Stimulated activated CD8-positive, alpha-beta memory T cell treated with anti-CD3 and anti-CD28 coated beads, Interleukin-2, amount 100 ng/mL, for 1 hour (primary cell): ENCODE measurements around the gene CMTM8.
A peak's percentile ranks its signal among the peaks of the same experiment; 100 is the strongest.
"Not testable (repeated sequence)": the region's sequence is repeated elsewhere in the genome, so short reads cannot be mapped to it uniquely, and the experiment has no call there.

ENCODE experiments used
- DNase-seq, 2 donors: peaks; one replicate each; pipeline ENCODE4 v3.0.0-alpha.2; 2020; ENCODE audit warnings: low read depth in 2 of 2

Gene CMTM8

DNA sequence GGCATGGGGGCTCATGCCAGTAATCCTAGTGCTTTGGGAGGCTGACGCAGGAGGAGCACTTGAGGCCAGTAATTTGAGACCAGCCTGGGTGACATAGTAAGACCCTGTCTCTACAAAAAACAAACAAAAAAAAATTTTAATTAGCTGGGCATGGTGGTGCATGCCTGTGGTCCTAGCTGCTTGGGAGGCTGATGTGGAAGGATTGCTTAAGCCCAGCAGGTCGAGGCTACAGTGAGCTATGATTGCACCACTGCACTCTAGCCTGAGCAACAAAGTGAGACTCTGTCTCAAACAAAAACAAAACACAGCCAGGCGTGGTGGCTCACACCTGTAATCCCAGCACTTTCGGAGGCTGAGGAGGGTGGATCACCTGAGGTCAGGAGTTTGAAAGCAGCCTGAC, 9.7 kb upstream of the CMTM8 start:
- DNase-seq: not testable (repeated sequence)

DNA sequence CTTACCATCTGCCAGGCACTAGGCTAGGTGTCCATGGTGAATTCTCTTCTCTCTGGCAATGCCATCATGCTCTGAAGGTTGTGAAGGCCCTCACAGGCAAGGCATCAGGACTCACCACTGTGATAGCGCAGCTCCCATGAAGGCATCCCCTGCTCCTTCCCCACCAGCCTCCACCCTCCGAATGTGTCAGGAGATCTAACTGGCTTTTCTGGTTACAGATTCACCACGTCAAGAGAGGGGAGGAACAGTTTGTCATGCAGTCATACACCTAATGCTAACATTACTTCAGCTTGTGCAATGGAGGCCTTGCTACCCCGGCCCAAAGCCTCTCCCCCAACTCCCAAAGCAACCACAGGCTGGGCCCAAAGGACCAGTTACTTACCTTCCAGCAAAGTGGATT, 8.9 kb upstream of the CMTM8 start:
- no peak for DNase-seq

DNA sequence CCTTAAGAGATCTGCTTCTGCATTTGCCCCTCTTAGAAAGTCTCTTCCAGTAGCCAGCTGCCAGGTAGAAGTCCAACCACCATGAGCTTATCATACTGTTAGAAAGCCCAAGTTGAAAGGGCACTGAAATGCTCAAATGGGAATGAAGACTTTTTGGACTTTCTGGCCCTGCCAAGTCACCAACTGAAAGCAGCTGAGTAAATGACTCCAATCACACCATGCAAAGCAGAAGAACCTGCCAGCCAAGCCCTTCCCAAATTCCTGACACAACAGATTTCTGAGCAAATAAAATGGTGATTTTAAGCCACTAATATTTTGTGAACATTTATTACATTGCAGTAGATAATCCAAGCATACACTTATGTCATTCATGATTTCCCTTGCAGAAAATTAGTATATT, 2.1 kb upstream of the CMTM8 start:
- DNase-seq: no peak

DNA sequence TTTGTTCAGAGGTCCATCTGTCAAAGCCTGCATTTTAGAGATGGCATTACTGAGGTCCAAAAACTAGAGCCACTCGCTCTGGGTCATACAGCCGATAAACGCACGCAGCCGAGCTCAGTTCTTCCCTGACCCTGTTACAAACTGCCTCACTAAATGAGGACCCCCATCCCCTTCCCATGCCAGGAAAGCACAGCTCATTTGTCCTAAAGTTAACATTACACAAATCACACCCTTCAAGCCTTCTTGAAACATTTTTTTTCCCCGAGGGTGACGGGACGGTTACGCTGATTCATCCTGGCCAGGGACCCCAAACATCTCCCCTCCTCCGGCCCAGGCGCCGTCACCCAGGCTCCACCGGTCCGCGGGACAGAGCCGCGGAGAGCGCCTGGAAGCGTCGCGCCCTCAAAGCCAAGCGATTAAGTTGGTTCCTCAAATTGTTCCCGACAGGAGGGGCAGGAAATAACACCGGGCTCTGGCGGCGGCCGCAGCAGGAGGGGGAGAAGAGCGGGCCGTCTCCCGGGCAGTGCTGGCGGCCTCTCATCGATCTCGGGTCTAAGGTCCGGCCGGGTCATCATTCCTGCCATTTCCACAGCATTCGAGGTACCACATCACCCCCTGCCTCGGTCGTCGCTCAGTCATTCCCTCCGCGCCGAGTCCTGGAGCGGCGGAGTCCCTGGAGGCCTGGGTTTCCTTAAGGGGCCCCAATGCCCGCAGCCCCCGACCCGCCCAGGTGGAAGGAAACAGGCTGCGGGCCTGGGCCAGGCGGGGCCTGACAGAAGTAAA, 619 bp upstream of the CMTM8 start:
- no peak for DNase-seq

DNA sequence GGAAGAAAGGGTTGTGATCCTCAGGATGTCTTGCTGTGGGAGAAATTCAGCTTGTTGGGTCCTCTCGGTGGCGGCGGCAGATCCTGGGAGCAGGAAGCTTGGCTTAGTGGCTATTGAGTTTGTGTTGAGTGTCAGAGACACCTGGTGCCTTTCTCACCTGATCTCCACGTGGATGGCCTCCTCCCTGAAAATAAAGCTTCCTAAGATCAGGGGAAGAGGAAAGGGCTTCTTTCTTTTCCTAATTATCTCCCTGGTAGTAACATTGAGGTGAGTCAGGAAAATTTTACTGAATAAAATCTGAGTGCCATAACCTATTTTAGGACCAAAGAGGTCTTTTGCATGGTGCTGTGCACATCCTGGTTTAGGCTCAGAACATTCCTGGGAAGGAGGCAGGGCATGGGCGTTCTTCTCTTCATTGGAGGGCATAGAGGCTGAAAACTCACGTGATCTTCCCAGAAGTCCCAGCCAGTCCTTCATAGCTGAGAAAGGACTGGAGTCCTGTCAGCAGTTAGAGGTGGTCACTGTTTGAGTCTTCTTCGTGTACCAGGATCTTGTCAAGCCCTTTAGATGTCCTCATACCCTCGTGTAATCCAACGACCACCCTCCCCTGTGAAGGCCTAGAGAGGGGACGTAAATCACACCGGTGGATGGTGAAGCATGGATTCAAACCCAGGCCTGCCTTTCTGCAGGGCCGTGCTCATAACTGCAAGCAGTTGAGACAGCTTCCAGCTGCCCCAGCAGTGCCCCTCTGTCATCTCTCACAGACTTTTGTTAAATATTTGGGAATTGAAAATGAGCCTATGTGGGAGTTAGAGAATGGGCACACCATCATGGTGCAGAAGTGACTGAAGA, 1.1 kb downstream of the CMTM8 start:
- no peak for DNase-seq

DNA sequence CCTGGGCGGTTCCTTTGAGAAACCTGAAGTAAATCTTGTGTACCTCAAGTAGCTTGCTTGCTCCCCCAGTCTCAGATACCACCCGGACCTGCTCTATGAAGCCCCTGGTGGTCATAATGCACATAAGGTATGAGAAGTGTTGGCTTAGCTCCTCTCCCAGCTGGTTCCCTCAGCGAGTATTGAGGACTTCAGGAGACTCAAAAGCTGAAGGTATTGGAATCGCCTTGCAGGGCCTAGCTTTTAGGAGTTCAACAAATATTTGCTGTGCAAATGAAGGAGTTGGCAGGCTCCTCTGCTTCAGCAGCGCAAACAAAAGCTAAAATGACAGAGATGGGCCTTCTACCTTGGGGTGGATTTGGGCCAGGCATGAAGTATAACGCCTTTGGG, 1.7 kb downstream of the CMTM8 start:
- peak in 1 of 2 donors; percentile 9 for DNase-seq

DNA sequence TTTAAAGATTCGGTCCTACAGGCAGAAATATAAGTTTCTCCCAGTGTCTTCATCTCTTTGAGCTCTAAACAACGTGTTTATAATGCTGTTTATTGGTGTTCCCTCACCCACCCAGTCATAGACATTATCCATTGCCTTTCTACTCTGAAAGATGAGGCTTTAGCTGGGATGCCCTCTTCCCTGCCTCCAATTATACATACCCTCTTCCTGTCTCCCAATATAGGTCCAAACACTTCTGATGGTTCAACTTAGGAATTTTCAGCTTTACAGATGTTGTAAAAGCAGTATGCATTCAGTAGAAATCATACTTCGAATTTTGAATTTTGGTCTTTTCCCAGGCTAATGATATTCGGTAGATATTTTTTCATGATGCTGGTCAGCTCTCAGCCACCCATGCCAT, 2.6 kb downstream of the CMTM8 start:
- DNase-seq: no peak

DNA sequence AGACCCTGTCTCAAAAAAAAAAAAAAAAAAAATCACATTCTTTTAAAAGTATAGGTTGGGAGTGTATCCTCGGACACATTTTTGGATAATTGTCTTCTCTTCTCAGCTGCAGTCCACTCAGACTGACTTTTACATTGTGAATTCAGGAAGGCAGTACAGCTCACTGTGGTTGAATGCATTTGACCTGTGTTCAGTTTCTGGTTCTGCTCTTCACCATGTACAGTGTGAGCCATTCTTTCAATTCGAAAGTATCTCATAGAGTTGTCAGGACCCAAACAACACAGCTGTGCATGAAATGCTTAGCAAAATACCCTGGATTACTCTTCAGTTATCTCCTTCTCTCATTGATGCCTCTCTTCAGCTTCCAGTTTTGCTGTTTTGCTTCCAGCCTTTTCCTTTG, 5.0 kb downstream of the CMTM8 start:
- DNase-seq: no peak

DNA sequence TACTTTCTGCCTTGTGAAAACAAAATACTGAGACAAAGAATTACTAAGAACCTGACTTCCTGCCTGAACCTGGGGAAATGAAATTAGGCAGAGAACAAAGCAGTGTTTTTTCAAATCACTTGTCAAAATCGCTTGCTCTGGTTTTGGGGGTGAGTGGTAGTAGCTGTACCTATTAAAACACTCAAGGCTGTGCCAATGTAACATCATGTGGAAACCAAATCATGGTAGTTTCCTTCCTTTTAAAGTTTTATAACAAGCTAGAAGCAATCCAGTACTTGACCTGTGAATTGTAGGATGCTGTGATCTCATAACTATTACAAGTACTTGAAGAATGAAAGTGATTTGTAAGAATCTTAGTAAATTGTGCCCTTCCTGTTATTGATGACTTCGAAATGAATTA, 6.7 kb downstream of the CMTM8 start:
- no peak for DNase-seq

DNA sequence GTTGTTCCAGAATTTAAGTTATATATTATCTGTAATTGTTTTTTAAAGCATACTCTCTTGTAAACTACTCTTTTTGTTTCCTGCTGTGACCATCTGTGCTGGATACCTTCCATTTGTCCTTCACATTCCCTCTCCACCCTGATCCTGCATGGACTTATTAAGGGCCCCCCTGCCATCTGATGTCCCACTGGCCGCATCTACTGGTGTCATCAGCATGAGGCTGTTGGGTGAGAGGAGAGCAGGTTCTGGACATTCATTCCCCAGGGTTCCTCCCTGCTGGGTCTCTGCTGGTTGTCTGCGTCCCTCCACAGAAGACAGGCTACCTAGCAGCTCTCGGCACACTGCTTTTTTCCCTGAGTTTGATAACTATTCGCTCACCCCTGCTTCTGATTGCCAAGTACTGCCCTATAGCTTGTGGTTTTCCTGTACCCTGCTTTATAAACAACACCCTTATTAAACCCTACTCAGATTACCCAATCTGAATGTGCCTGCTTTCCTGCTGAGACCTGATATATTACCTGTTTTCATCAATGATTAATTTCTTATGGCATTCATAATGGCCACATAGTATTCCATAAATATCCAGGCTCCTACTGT, 7.7 kb downstream of the CMTM8 start:
- no peak for DNase-seq

DNA sequence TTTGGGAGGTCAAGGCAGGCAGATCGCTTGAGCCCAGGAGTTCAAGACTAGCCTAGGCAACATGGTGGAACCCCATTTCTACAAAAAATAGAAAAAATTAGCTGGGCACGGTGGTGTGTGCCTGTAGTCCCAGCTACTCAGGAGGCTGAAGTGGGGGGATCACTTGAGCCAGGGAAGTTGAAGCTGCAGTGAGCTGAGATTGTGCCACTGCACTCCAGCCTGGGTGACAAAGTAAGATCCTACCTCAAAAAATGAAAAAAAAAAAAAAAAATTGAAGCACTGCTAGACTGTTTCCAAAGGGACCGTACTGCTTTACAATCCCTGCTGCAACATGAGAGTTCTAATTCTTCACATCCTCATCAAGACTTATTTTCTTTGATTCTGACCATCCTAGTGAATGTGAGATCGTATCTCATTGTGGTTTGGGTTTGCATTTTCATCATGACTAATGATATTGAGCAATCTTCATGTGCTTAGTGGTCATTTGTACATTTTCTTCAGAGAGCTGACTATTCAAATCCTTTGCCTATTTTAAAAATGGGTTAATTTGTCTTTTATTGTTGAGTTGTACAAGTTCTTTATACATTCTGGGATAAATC, 10.8 kb downstream of the CMTM8 start:
- DNase-seq: no peak

DNA sequence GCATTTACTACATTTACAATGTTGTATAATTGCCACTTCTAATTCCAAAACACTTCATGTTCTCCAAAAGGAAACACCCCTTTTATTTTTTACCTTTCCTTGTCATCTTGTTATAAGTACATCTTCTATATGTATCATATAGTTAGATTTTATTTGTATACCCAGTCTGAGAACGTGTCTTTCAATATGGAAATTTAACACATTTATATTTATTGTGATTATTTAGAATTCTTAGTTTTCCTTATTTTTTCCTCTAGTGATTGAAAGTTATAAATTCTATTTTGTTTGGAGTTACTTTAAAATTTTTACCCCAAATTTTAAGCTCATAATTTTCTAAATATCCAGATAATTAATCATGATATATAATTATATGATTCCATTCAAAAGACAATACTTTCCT, 15.8 kb downstream of the CMTM8 start:
- no peak for DNase-seq

DNA sequence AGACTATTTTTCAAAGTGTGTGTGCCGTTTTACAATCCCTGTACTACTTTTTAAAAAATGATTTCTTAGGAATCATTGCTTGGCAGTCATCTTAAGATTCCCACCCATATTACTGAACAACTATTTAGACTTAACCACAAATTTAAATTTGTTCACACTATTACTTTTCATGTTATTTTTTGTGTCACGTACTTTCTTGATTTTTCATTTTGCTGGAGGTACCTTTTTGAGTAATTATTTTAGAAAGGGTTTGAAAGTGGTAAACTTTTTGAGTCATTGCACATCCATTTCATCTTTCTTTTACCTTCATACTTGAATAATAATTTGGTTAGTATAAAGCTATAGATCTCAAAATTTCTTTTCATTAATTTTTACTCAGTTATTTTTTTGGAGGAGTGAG, 16.9 kb downstream of the CMTM8 start:
- no peak for DNase-seq

DNA sequence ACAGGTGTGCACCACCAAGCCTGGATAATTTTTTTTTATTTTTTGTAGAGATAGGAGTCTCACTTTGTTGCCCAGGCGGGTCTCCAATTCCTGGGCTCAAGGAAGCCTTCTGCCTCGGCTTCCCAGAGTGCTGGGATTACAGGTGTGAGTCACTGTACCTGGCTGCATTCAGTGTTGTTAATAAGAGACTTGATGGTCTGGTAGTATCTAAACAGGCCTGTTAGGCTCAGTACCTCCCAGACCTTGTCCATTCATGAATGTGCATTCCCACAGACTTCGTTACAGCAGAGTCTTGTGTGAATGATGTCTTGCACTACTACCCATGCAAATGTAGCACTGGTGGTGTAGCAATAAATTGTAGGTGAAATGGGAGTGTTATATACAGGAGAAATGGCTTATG, 17.7 kb downstream of the CMTM8 start:
- DNase-seq: no peak

DNA sequence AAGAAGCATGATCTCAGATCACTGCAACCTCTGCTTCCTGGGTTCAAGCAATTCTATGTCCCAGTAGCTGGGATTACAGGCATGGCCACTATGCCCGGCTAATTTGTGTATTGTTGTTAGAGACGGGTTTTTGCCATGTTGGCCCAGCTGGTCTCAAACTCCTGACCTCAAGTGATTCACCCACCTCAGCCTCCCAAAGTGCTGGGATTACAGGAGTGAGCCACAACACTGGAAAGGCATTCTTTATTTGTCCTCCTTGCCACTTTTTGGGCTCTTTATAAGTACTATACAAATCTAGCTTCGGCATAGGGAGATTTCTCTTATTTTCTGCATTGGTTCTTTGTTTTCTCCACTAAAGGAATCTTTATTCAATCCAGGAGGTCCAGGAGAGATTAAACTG, 18.6 kb downstream of the CMTM8 start:
- DNase-seq: no peak

DNA sequence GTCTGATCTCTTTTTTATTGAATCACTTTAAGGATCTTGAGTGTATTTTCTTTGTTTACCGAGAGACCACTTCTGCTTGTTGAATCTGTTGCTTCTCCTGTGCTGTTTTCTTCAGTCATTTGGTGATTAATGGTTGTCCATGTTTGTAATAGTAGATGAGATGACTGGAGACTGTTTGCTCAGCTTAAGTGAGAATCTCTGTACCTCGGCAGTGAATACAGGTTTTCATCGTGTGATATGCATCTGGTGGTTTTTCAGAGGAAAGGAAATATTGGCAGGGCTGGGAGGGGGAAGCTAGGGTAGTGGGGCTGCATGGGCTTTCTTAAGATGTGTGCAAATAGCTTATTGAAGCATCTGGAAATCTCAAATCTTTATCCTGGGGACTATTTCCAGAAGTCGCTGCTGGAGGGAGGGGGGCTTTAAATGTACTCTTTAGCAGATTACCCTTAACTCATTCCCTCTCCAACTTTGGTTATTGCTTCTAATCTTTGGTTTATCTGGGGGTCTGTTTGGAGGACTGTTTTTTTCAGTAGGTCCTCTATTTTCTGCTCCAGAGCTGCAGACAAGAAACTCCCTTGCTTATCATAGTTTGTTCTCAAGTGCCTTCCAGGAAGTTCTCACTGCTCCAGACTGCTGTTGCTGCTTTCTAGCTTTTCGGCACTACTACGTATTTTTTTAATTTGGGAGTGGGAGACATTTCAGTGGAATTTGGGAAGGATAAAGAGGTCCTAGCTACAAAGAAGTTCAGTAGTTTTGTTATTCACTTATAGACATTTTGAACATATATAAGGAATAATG, 19.4 kb downstream of the CMTM8 start:
- DNase-seq: no peak

DNA sequence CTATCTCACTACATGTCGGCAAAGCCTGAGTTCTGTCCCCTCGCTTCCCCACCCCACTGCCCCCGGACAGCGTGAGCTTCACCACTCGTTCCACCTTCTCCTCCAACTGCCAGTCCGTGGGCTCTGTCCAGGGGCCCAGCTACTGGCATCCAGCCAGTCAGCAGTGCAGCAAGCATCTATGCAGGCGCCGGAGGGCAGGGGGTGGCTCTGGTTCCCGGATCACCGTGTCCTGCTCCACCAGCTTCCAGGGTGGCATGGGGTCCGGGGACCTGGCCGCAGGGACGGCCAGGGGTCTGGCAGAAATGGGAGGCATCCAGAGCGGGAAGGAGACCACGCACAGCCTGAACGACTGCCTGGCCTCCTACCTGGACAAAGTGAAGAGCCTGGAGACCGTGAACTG, 20.4 kb downstream of the CMTM8 start:
- no peak for DNase-seq

DNA sequence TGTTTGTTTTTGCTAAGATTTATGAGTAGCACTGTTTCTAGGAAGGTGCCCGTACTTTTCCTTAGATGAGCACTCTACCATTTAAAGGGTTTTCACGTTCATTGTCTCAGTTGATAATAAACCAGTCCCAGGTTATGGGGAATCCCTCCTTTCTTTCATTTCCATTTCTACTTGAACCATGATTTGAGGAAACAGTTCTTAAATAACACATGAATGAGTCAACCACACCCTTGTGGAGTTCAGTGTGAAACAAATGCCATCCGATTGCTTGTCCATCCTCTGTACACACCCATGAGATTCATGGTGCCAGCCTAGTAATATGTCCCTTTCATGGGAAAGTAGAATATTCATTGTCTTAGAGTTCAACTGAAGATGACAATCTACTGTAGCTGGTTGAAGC, 23.1 kb downstream of the CMTM8 start:
- no peak for DNase-seq

DNA sequence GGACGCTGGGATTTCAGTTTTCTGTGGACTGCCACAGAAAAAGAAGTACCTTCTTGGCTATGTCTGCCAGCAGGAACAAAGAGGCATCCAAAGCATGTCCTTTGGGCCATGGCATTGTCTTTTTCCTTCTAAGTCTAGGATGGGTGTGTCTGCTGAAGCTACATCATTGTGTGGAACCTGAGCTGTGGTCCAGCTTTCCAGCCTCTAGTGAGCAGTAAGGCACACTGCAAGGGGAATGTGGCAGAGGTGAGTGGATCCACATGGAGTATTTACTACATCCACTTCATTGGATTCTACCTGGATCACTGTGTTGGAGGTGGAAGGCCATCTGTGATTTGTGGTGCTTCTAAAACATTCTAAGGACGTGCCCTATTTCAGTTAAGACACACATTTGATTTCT, 23.7 kb downstream of the CMTM8 start:
- no peak for DNase-seq

DNA sequence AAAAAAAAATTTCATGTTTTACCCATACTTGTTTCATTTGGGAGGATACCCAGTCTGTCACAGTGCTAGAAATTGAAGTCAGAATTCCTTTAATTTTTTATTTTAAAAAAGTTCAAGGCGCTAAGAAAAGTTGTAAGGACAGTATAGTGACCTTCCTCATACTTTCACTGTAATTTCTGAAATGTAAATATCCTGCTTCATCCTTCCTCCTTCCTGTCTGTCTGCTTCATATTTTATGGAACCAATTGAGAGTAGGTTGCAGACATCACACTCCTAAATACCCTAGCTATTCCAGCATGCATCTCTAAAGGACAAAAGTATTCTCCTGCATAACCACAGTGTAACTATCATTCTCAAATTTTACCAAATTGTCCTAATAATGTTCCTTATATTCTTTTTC, 35.8 kb downstream of the CMTM8 start:
- no peak for DNase-seq

DNA sequence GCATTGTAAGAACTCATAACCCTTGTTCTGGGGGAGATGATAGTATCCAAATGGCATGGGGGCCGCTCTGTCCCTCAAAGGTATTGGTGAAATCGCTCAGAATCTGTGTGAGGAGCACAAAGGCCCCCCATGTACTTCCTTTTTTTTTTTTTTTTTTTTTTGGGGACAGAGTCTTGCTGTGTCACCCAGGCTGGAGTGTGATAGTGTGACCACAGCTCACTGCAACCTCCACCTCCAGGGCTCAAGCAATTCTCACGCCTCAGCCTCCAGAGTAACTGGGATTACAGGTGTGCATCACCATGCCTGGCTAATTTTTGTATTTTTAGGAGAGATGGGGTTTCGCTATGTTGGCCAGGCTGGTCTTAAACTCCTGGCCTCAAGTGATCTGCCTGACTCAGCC, 37.0 kb downstream of the CMTM8 start:
- DNase-seq: no peak
